Suprapubic skin (tissue), 4 donors: ENCODE measurements around the gene SIK2. TPM values are rescaled to one million over a fixed set of nuclear protein-coding genes. Genes with fewer than 3 reads are reported as not detected.

Experiments used
- DNase-seq, 2 donors: peaks; one replicate each; pipeline ENCODE4 v3.0.0-alpha.2; 2019; ENCODE audit warnings: low spot score in 2 of 2
- H3K27ac ChIP-seq: fragments of 200-600 bp; sonication (generic); one replicate; pipeline ENCODE4 v1.5.1; 2019
- H3K27me3 ChIP-seq: fragments of 200-600 bp; sonication (generic); one replicate; pipeline ENCODE4 v1.5.1; 2019
- H3K36me3 ChIP-seq: fragments of 200-600 bp; sonication (generic); one replicate; pipeline ENCODE4 v1.5.1; 2019
- H3K4me1 ChIP-seq: fragments of 200-600 bp; sonication (generic); one replicate; pipeline ENCODE4 v1.5.1; 2019
- H3K4me3 ChIP-seq: fragments of 200-600 bp; sonication (generic); one replicate; pipeline ENCODE4 v1.5.1; 2019; ENCODE audit warnings: mild to moderate bottlenecking
- H3K9me3 ChIP-seq: fragments of 200-600 bp; sonication (generic); one replicate; pipeline ENCODE4 v1.5.1; 2019
- EP300 ChIP-seq: sonication (generic); formaldehyde crosslinking; IDR thresholded peaks from one replicate; pipeline ENCODE4 v1.6.1; 2017; ENCODE audit warnings: antibody characterized with exemption
- POLR2A ChIP-seq, 2 donors: fragments of 450-650 bp; IDR thresholded peaks; one replicate each; pipeline ENCODE4 v1.6.1; 2017; ENCODE audit warnings: antibody characterized with exemption in 2 of 2, mild to moderate bottlenecking in 2 of 2, moderate library complexity in 2 of 2
- POLR2AphosphoS5 ChIP-seq, 3 donors: sonication (generic); formaldehyde crosslinking; IDR thresholded peaks; one replicate each; pipeline ENCODE4 v1.6.1; 2017; ENCODE audit warnings: antibody characterized with exemption in 3 of 3
- WGBS: methylation state at CpG from one replicate; pipeline ENCODE4 v1.1.5; 2018; 5-methylcytosine and 5-hydroxymethylcytosine counted together
- total RNA-seq, 4 donors: library from RNA; depleted of rRNA; stranded (reverse); fragments of >200 nt; gene quantifications; one replicate each; pipeline ENCODE4 v1.1.0, GENCODE V29; 2016
- TF ChIP-seq, protein P1 (sequence below), 2 donors: fragments of 200-600 bp in 1 of 2; fragments of 450-650 bp in 1 of 2; sonication (generic) in 1 of 2; IDR thresholded peaks; one replicate each; pipeline ENCODE4 v1.5.1; 2016 to 2019; ENCODE audit warnings: antibody characterized with exemption in 2 of 2, mild to moderate bottlenecking in 1 of 2, moderate library complexity in 1 of 2

SIK2 gene
- total RNA-seq, 4 donors from 2014 or later: 13.9 to 29.0 (median 25.1) TPM

DNA sequence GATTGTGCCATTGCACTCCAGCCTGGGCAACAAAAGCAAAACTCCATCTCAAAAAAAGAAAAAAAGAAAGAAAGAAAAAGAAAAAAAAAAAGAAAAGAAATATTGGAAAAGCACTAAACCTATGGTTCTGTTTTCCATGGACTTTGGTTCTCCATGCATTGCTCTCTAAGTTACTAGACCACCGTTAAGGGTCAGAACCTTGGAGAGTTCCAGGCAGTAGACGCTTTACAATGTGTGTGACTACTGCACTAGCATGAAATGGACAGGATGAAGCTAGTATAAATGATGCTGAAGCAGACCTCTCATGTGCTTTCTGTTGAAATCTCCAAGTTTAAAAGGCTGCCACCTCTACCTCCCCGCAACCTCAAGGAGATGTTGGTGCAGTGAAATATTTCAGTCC, 63.5 kb downstream of the SIK2 start:
- H3K27me3 ChIP-seq: no peaks in the 10 kb centered on the region
- H3K36me3 ChIP-seq: no peaks in the 10 kb centered on the region
- WGBS: 59% methylated on average over 3 of the region's 3 CpGs
- H3K4me3 ChIP-seq: no peak overlapping the region
- H3K4me1 ChIP-seq: peaks cover 13% of the 10 kb centered on the region
- DNase-seq: no peak
- H3K27ac ChIP-seq: no peak overlapping the region
- TF ChIP-seq, protein P1, sequence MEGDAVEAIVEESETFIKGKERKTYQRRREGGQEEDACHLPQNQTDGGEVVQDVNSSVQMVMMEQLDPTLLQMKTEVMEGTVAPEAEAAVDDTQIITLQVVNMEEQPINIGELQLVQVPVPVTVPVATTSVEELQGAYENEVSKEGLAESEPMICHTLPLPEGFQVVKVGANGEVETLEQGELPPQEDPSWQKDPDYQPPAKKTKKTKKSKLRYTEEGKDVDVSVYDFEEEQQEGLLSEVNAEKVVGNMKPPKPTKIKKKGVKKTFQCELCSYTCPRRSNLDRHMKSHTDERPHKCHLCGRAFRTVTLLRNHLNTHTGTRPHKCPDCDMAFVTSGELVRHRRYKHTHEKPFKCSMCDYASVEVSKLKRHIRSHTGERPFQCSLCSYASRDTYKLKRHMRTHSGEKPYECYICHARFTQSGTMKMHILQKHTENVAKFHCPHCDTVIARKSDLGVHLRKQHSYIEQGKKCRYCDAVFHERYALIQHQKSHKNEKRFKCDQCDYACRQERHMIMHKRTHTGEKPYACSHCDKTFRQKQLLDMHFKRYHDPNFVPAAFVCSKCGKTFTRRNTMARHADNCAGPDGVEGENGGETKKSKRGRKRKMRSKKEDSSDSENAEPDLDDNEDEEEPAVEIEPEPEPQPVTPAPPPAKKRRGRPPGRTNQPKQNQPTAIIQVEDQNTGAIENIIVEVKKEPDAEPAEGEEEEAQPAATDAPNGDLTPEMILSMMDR (IDR thresholded peaks at IDR 0.05): no peak
- TF ChIP-seq EP300 (no peak), POLR2AphosphoS5 (IDR thresholded peaks at IDR 0.05) (no peak), POLR2A (IDR thresholded peaks at IDR 0.05) (no peak)
- H3K9me3 ChIP-seq: no peaks in the 10 kb centered on the region

DNA sequence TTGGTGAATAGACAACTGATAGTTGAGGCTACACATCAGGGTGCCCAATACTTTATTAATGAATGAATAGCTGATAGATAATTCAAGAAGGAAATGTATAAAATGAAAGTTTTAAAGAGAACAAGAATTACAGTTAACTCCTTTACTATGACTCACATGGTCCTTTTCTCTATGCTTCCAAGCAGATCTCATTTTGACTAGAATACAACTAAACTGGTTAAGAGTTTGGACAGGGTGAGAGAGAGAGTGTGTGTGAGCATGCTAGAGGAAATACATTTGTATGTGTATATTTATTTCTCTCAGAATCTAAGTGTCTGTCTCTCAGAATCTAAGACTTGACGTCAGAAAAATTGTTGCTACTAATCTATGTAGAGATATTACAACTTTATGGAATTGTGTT, 66.7 kb downstream of the SIK2 start:
- Histone ChIP-seq H3K36me3 (peaks cover 20% of the 10 kb centered on the region), H3K4me3 (no peak overlapping the region), H3K4me1 (peaks cover 3% of the 10 kb centered on the region), H3K27me3 (no peaks in the 10 kb centered on the region), H3K9me3 (no peaks in the 10 kb centered on the region), H3K27ac (no peak overlapping the region)
- TF ChIP-seq POLR2A (IDR thresholded peaks at IDR 0.05) (no peak), EP300 (no peak)
- no peak for DNase-seq
- whole genome bisulfite sequencing: 93% methylated on average over 1 of the region's 1 CpG

DNA sequence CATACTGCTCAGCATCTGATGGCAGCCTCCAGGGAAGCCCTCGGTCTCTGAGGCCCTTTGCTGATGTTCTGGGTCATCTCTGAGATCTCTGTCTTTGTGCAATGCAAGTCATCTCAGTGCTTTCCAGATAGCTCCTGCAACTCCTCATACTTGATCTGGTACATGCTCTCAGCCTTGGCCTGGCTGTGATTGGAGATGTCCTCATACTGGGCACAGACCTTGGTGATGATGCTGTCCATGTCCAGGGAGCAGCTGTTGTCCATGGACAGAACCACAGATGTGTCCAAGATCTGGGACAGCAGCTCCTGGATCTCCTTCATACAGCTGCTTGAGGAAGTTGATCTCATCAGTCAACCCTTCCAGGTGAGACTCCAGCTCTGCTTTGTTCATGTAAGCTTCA, 69.1 kb downstream of the SIK2 start:
- Histone ChIP-seq H3K4me1 (no peaks in the 10 kb centered on the region), H3K36me3 (peaks cover 26% of the 10 kb centered on the region), H3K4me3 (no peak overlapping the region), H3K9me3 (no peaks in the 10 kb centered on the region), H3K27ac (no peak overlapping the region), H3K27me3 (no peaks in the 10 kb centered on the region)
- TF ChIP-seq POLR2A (IDR thresholded peaks at IDR 0.05): no peak
- TF ChIP-seq, protein P1 (IDR thresholded peaks at IDR 0.05): no peak
- no peak for TF ChIP-seq POLR2AphosphoS5 (IDR thresholded peaks at IDR 0.05)
- no peak for TF ChIP-seq EP300
- no peak for DNase-seq
- WGBS: 100% methylated on average over 1 of the region's 1 CpG

DNA sequence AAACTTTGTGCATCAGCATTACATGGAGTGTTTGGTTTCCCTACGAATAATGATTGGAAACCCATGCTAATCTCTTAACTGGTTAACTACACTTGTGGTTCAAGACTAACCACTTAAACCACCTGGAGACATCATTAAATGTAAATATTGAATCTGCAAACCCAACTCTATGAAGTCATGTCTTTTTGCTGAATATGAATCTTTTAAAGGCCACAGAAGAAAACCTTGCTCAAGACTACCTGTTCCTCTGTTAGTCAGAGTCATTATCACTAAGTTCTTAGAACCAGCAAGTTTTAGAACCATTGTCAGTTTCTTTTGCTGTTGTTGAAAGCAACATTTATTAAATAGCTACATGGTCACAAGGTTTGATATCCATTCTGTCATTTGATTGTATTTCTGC, 70.7 kb downstream of the SIK2 start:
- Histone ChIP-seq H3K27me3 (no peaks in the 10 kb centered on the region), H3K27ac (no peak overlapping the region), H3K4me1 (no peaks in the 10 kb centered on the region), H3K36me3 (peaks cover 26% of the 10 kb centered on the region), H3K4me3 (no peak overlapping the region), H3K9me3 (no peaks in the 10 kb centered on the region)
- WGBS: 94% methylated on average over 1 of the region's 1 CpG
- TF ChIP-seq, protein P1 (IDR thresholded peaks at IDR 0.05): no peak
- TF ChIP-seq POLR2AphosphoS5 (IDR thresholded peaks at IDR 0.05) (no peak), EP300 (no peak), POLR2A (IDR thresholded peaks at IDR 0.05) (no peak)
- no peak for DNase-seq

GRCh38 chr11:111674941-111675340, 72.7 kb downstream of the SIK2 start:
- no peak overlapping the region for H3K4me3 ChIP-seq
- no peak for DNase-seq
- H3K4me1 ChIP-seq: no peaks in the 10 kb centered on the region
- H3K36me3 ChIP-seq: peaks cover 26% of the 10 kb centered on the region
- H3K27me3 ChIP-seq: no peaks in the 10 kb centered on the region
- no peak overlapping the region for H3K27ac ChIP-seq
- TF ChIP-seq POLR2AphosphoS5 (IDR thresholded peaks at IDR 0.05): no peak
- TF ChIP-seq POLR2A (IDR thresholded peaks at IDR 0.05): no peak
- TF ChIP-seq EP300: no peak
- TF ChIP-seq, protein P1 (IDR thresholded peaks at IDR 0.05): no peak
- 96% methylated on average over 1 of the region's 1 CpG for WGBS
- H3K9me3 ChIP-seq: no peaks in the 10 kb centered on the region

DNA sequence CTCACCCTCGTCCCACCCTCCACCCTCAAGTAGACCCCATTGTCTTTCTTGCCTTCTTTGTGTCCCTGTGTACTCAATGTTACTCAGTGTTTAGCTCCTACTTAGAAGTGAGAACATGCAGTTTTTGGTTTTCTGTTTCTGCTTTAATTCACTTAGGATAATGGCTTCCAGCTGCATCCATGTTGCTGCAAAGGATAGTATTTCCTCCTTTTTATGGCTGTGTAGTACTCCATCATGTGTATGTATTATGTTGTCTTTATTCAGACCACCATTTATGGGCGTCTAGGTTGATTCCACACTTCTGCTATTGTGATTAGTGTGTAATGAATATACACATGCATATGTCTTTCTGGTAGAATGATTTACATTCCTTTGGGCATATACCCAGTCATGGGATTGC, 73.6 kb downstream of the SIK2 start:
- 96% methylated on average over 2 of the region's 2 CpGs for WGBS
- TF ChIP-seq POLR2A (IDR thresholded peaks at IDR 0.05) (no peak), EP300 (no peak), POLR2AphosphoS5 (IDR thresholded peaks at IDR 0.05) (no peak)
- TF ChIP-seq, protein P1 (IDR thresholded peaks at IDR 0.05): no peak

More for the DNA sequence above, 73.6 kb downstream of the SIK2 start:
- DNase-seq: no peak
- no peaks in the 10 kb centered on the region for H3K4me1 ChIP-seq
- no peak overlapping the region for H3K27ac ChIP-seq
- peaks cover 26% of the 10 kb centered on the region for H3K36me3 ChIP-seq
- no peak overlapping the region for H3K4me3 ChIP-seq
- no peaks in the 10 kb centered on the region for H3K9me3 ChIP-seq
- no peaks in the 10 kb centered on the region for H3K27me3 ChIP-seq
